Measurements from ENCODE around the gene SPATA4.

Gene SPATA4

DNA sequence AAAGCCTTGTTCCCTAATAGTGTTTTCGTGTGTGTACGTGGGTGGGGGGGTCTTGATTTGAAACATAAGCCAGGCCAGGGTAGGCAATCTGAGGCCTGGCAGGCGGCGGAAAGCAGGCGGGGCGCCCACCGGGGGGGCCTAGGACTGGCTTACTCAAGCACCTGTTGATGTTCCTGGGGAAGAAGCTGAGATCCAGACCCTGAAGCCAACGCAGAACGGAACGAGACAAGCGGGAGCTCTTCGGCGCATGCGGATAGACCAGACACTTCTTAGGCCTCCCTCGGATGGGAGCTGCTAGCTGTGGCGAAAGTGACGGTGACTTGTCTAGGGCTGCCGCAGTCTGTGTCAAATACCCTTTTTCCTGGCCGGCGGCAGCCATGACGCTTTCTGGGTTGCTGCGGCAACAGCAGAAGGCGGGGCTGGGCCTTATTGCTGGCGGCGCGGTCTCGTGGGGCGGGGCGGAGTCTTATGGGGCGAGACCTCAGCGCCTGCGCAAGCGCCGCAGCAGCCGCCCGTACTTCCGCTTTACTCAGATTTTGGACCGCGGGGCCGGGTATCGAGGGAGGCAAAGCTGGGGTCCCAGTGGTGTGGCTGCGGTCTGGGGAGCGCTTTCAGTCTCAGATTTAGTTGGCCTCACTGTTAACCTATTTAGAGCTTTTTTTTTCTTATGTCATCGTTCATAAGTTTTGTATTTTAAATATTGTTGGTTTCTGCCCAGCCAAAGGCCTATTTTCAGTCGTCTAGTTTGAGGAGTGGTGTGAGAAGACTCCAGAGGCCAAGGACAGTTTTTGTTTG, at the start of gene SPATA4:
TSS of gene SPATA4 (minus strand) at position 402 of the 795 bp plus-strand sequence. CDS start at position 379, 23 bp downstream.
- DNase-seq, result peak; percentile 96

DNA sequence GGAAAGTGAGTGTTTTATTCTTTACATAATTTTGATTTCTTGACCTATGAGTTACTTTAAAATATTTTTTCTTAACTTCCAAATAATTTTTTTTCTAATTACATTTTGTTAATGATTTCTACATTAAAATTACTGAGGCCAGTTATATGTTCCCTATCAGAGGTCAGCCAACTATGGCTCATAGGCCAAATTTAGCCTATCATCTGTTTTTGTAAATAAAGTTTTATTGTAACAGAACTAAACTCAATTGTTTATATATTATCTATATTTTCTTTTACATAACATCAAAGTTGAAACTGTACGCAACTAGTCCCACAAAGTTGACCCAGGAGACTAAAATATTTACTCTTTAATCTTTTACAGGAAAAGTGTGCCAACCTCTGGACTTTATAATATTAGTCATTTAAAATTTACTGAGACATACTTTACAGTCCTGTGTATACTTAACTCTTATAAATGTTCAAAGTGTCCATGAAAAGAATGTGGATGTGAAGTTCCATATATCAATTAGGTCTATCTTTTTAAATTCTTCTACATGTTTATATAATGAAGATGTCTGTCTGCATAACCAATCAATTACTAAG, 47.5 kb upstream of the SPATA4 start:
- DNase-seq, result no peak

DNA sequence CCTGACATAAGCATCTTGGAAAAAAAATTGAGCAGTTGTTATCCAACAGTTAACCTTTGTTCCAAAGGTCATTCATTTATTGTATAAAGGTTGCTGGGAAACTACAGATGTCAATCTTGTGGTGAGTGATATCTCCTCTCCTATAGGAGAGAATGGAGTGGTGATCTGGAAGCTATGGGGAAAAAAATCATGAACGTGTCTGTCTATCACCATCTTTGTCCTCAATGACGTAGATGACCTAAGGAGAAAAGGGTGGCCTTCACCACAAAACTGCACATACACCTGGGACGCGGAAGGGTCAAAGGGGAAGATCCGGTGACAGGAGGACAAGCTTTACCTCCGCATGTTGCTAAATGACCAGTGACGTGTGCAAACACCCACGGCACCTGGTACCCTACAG, 46.3 kb upstream of the SPATA4 start:
- DNase-seq, result no peak

DNA sequence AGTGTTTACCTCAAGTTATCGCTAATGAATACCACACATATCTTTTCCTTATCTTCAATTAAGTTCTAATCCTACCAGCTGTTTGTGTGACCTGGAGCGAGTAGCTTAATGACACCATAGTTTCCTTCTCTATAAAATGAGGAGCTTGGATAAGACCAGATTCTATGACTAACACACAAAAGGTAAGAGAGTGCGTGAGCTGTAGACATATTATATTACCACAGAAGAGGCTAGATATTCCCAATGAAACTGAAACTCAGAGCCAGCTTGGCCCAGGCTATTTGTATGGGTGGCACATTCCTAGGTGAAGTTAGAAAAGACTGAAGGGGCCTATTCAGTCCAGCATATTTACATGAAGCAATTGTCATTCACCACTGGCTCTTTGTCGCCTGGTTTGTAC, 43.4 kb upstream of the SPATA4 start:
- no peak for DNase-seq

DNA sequence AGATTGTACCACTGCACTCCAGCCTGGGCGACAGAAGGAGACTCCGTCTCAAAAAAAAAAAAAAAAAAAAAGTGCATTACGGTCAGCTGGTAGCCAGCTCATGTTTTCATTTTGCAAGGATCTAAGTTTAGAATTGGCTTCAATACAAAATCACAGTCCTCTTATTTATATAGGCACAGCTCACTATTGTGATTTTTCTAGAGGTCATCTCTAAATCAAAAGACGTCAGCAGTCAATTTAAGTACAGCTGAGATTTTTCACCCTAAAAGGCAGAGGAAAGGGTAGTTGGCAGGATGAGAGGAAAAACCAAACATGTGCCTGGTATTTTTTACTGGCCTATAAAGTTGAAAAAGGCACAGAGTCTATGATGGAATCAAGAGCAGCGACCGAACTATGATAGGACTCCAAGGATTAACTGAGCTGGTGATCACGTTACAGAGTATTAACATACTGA, 42.8 kb upstream of the SPATA4 start:
- DNase-seq, result no peak

DNA sequence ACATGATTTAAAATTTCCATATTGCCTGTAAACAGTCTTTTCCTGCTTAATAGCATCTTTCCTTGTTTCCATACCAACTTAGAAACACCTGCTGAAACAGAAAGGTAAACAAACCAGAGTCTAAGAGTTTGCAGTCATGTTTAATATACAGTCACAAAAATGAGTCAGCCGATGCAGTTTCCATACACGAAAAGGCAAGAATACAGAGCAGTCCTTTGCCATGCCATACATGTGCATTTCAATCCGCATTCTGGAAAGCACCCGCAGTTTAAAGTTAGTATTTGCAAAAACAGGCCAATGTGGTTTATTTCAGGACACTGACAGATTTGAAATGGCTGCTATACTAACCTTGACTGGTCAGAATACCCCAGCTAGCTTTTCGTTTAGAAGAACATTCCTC, 41.6 kb upstream of the SPATA4 start:
- no peak for DNase-seq

DNA sequence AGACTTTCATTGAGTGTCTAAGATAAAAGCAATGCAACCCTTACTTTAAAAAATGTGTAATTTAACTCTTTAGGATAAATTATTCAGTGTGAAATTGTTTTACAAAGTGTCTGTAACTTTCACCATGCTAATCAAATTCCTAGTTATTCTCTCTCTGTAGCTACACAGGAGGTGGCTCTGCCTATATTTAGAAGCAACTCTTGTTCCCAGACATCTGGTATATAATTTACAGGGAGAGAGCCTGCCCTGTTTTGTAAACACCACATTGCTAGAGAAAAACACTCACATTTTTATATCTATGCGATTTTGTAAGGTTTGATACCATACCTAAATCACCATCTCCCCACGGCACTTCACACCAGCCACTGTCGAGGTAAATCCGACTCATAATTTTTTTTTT, 35.5 kb upstream of the SPATA4 start:
- no peak for DNase-seq

DNA sequence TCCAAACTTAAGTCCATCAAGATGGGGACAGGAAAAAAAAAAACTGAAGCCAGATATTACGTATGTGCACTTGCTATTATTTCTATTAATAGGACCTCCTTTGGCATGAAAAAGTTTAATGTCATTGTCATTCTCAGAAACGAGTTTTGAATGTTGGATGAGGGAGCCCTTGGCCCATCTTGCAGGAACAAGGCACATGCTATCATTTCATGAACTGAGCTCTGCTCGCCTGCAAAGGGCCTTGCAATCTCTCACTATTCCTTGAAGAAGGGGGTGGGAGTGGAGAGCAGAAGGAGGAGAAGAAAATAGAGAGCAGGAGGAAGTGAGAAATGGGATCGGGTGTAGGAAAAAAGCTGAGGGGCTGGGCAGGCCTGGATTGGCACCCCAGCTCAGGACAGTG, 34.3 kb upstream of the SPATA4 start:
- no peak for DNase-seq

DNA sequence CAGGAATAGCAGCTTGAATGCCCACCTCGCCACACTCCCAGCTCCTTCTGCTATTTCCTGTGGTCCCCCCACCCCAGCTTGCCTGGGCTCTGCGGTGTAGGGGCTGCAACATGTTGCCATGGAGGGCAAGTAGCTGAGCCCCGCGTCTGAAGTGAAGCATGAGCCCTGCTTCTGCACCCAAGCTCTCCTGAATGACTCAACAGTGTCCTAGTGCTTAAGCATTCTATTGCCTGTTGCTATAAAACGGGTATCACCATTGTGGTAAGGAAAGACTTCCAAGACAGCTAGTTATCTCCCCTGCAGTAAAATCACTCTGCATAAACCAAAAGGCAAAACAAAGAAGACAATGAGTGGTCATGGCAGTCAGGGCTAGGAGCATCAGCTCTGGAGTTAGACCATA, 31.4 kb upstream of the SPATA4 start:
- no peak for DNase-seq

DNA sequence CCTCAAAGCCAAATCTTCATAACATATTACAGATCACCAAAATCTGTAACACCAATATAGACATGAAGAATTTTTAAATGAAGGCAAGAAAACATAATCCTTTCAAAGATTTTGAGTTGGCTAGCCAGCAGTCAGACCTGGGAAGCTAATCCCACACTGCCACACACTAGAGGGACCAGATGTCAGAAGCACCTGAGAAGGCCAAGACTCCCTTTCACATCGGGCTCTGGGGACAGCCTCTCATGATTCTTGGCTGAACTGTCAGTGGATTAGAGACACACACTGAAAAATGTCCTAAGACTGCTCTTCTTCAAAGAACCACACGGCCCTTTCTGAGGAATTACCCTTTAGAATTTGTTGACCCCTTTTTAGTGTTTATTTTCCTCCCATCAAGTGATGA, 28.2 kb upstream of the SPATA4 start:
- no peak for DNase-seq

DNA sequence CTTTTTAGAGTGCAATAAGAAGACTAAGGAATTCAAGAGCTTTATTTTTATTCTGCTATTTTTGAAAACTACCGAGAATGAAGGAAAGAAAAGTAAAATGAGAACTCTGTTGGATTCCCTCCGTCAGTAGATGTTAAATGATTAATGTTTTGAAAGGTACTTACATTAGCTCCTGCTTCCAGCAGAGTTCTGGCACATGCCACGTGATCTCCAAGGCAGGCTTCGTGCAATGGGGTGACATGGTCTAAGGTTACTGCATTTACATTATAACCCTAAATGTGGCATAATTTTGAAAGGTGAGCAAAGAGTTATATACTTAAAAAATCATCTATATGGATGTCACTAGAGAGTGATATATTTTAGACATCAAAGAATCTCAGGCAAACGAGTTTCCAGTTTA, 26.8 kb upstream of the SPATA4 start:
- DNase-seq, result no peak

DNA sequence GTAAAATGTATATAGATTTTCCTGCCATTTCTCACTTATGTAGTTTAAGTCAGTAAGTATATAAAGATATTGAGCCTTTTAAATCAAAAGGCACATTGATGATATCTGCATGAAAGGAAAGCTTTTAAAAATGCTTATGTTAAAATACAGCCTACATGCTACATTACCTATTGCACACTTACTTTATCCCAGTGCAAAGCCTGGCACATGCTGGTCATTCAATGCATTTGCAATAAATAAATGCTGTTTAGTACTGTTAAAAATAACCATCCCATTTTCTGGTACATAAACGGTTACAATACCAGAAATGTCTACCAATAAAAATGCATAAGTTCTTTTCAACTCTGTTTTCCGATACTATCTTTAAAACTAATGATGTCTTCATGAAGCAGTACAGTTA, 22.1 kb upstream of the SPATA4 start:
- no peak for DNase-seq

DNA sequence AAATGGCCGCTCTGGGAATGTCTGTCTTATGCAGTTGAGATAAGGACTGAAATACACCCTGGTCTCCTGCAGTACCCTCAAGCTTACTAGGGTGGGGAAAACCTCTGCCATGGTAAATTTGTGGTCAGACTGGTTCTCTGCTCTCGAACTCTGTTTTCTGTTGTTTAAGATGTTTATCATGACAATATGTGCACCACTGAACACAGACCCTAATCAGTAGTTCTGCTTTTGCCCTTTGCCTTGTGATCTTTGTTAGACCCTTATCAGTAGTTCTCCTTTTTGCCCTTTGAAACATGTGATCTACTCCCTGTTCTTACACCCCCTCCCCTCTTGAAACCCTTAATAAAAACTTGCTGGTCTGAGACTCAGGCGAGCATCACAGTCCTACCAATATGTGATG, 17.0 kb upstream of the SPATA4 start:
- DNase-seq, result peak; percentile 38

DNA sequence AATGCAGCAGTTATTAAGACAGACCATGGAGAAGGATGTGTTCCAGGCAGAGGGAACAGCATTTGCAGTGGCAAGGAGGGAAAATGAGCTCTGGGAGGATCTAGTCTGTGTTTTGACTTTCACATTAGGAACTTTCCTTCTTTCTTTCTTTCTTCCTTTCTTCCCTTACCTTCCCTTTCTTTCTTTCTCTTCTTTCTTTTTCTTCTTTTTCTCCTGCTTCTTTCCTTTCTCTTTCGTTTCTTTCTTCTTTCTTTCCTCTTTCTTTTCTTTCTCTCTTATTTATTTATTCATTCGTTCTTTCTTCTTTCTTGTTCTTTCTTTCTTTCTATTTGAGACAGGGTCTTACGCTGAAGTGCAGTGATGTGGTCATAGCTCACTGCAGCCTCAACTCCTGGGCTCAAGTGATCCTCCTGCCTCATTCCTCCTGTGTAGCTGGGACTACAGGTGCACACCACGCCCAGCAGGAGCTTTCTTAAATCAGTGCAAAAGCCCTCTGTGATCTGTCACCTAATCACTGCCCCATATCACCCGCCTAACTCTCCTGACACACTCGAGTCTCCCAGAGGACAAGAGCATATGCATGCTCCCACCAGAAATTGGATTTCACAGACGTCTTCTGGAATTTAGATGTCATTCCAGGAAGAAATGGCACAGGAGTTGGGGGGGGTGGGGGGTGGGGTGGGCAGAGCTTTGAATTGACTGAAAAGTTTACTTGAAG, 15.4 kb upstream of the SPATA4 start:
- no peak for DNase-seq

DNA sequence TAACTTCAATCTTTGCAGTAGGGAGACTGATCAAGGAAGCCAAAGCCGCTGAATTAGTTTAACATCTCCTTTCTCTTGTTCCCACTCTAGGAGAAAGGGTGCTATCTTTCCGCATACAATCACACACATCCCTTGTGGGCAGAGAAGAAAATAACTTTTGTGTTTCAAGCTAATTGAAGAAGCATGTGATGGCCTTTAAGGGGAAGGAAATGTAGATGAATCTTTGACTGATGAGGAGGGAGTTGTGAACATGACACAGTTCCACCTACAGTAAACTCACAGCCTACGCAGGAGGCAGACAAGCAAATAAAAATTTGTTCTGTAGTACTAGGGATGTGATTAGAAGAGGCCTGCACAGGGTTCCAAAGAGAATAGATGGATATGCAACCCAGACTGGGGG, 14.7 kb upstream of the SPATA4 start:
- no peak for DNase-seq

DNA sequence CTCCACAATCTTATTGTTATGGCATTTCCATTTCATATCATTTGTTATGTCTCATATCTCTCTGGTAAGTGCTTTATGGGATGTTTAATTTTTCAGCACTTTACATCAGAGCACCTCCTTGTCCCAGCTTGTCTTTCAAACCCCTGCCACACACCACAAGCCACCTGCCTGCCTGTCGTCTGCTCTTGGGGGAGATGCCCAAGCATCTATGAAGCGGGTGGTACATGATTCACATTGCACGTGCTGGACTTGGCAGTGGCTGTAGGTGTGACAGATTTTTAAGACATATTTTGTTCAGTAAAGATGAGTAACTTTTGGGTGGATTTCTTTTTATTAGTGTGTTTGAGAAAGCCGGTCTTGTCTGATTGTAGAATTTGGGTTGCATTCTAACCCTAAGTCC, 14.2 kb upstream of the SPATA4 start:
- no peak for DNase-seq

DNA sequence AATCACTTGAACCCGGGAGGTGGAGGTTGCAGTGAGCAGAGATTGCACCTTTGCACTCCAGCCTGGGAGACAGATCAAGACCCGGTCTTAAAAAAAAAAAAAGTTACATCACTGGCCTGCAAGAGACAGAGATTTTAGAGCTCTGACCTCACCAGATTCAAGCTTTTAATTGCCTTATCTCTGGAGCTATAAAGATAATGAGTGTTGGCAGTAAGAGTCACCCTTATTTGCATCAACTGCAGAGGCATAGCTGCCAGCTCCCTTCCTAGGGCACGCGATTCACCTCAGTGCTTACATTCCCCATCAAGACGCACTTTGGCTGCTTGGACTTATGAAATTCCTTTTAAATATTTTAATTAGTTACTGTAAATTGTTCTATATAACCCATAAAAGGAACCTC, 12.5 kb upstream of the SPATA4 start:
- no peak for DNase-seq

DNA sequence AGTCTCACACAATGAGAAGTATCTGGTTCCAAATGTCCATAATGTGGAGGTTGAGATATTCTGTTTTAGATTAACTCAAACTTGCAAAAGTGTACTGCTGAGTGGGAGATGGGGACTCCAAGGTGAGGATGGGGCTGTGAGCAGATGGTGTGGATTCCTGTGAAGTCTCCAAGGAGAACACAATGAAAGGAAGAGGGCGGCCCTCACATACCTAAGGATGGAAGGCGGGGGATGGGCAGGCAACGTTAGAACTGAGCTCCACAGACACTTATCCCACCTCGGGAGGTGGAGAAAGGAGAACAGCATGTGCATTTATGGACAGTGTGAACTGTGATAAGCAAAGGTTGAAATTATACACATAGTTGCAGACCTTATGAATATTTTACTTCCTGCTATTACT, 9.9 kb upstream of the SPATA4 start:
- no peak for DNase-seq

DNA sequence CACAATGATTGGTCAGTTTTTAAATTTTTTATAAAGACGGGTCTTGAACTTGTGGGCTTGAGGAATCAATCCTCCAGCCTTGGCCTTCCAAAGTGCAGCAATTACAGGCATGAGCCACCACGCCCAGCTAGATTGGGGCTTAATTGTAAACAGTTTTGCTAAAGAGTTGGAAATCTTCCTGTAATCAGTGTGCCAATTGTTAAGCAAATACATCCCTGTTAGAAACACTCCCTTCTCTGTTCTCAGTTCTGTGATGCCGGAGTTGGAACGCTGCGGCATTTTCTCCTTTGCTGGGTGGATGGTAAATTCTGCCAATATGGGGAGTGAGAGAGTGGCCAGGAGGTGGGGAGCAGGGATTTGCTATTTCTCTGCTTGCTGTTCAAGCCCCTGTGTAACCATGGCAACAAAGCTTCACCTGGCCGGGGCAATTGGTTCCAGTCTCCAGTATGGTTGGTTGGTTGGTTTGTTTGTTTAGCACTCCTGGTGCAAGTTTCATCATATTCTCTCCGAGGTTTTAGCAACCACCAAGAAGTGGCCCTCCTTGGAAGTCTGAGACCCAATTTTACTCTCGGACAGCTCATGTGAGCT, 3.0 kb upstream of the SPATA4 start:
- no peak for DNase-seq

DNA sequence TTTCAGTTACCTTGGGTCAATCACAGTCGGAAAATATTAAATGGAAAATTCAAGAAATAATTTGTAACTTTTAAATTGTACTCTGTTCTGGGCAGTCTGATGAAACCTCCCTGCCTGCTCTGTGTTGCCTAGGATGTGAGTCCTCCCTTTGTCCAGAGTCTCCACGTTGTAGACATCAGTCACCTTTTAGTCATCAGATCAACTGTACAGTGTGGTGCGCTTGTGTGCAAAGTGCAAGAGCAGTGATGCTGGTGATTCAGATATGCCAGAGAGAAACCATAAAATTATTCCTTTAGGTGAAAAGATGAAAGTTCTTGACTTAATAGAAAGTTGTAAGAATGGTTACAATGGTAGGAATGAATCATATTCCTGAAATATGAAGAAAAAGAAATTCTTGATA, 1.4 kb downstream of the SPATA4 start:
- DNase-seq, result no peak

DNA sequence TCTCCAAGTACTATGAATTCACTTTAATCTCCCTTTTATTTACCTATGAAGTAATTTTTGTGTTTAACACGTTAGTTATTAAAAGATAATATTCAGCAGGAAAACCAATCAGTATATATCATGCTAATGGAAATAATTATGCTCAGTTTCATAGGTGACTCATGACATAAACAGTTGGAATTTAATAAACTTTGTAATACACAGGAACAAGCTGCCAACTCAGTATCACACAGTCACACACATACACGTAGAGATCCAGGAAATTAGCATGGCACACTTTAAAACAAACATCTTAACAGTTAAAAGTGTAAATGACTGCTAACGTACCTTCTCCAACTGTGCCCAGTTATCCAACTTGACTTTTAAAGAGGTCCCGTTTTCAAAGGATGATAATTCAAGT, 2.3 kb downstream of the SPATA4 start:
- no peak for DNase-seq

DNA sequence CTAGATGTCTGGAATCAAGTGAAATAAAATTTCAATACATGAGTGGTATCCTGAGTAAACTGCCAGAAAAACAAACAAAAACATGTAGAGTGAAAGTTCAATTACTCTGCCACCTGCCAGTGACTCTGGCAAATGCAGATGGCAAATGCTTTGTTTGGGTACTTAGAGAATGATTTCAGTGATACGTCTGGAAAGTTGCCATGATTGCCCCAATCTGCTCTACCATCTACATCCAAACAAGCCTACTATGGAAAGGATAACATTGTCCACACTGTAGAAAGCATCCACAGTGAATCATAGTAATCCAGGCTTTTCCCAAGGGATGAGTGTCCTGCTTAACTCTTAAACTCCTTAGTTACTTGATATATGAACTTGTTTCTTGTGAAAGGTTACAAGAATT, 3.4 kb downstream of the SPATA4 start:
- DNase-seq, result no peak

DNA sequence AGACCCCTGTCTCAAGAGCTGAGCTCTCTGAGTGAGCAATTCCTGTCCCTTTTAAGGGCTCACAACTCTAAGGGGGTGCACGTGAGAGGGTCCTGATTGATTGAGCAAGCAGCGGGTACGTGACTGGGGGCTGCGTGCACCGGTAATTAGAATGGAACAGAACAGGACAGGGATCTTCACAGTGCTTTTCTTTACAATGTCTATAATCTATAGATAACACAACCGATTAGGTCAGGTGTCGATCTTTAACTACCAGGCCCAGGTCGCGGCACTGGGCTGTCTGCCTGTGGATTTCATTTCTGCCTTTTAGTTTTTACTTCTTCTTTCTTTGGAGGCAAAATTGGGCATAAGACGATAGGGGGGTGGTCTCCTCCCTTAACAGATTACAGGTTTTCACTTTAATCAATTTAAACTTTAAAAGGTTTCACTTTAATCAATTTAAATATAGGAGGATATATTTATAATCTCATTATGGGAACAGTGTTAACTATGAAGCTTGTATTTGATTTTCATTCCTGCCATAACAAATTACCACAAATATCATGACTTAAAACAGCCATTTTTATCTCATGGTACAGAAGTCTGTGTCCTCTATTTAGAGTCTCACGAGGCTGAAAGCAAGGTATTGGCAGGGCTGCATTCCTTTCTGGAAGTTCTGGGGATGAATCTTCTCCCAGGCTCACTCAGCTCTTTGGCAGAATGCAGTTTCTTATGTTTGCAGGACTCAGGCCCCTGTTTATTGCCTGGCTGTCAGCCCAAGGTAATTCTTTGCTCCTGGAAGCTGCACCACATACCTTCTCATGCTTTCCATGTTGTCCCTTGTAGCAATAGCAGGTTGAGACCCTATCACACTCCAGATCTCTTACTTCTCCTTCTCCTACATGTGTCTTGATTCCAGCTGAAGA, 5.2 kb downstream of the SPATA4 start:
- no peak for DNase-seq

All from hematopoietic multipotent progenitor cell treated with erythropoietin and hydrocortisone succinate and interleukin-3 and kit ligand, for 6 days (in vitro differentiated cells).